Cardiac muscle cell (in vitro differentiated cells and primary cell): ENCODE measurements around the gene LRMDA. TPM values are rescaled to one million over a fixed set of nuclear protein-coding genes. Genes with fewer than 3 reads are reported as not detected.

Source experiments
- DNase-seq, 2 donors: peaks; one replicate each; pipeline versions ENCODE4 v3.0.0 to v3.0.0-alpha.2; 2010 to 2017; ENCODE audit warnings: low read depth in 1 of 2, low spot score in 1 of 2
- H3K27ac ChIP-seq: fragments of 200-600 bp; sonication (generic); 2 replicates; pipeline ENCODE4 v1.5.1; 2016
- H3K27me3 ChIP-seq: fragments of 200-600 bp; sonication (generic); 2 replicates; pipeline ENCODE4 v1.6.0; 2016; ENCODE audit warnings: control low read depth
- H3K36me3 ChIP-seq: fragments of 200-600 bp; sonication (generic); 2 replicates; pipeline ENCODE4 v1.5.1; 2016; ENCODE audit warnings: control low read depth
- H3K4me1 ChIP-seq: fragments of 200-600 bp; sonication (generic); 2 replicates; pipeline ENCODE4 v1.8.1; 2017; ENCODE audit warnings: low read depth, mild to moderate bottlenecking, mixed run types
- H3K4me3 ChIP-seq: fragments of 200-600 bp; sonication (generic); 2 replicates; pipeline ENCODE4 v1.5.1; 2016; ENCODE audit warnings: mild to moderate bottlenecking
- H3K9me3 ChIP-seq: fragments of 200-600 bp; sonication (generic); 2 replicates; pipeline ENCODE4 v1.5.1; 2017; ENCODE audit warnings: low read depth, mild to moderate bottlenecking, control low read depth
- polyA plus RNA-seq: library from polyadenylated mRNA; unstranded; fragments of >200 nt; fragmentation: Nextera tagmentation; extraction: Ambion mirVana; gene quantifications from 2 replicates; pipeline ENCODE4 v1.2.1, GENCODE V29; 2016
- total RNA-seq: library from RNA; depleted of rRNA; stranded (reverse); fragments of >200 nt; gene quantifications from 2 replicates; pipeline ENCODE4 v1.2.3, GENCODE V29; 2016
- TF ChIP-seq, protein P1 (sequence below): IDR thresholded peaks from 2 replicates; pipeline ENCODE4 v1.5.1; 2012; ENCODE audit warnings: low read depth, mild to moderate bottlenecking, low read length

The LRMDA gene
- total and polyA plus RNA-seq, 2 experiments from 2014 or later: 6.2 to 11.7 TPM

DNA sequence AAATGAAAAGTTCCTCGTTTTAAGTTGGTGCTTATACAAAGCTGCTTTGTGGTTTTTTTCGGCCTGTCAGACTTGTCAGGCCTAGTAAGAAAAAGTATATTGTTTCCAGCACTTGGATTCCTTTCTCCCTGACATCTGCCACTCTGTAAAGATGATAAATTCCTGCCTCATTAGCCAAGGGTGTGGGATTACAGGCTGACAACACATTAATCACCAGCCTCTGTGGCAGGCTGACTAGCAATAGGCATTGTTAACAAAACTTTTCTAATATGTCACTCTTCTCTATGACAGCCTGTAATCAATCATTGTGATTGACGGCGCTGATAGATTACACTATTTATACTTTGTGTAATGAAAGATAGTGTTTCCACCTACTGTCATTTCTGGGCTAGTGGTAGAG is 682.5 kb downstream of the LRMDA start:
- Histone ChIP-seq H3K27ac (peak overlapping the region; percentile 88), H3K9me3 (no peaks in the 10 kb centered on the region), H3K36me3 (no peaks in the 10 kb centered on the region), H3K4me1 (peaks cover 70% of the 10 kb centered on the region), H3K27me3 (no peaks in the 10 kb centered on the region), H3K4me3 (no peak overlapping the region)
- TF ChIP-seq, protein P1, sequence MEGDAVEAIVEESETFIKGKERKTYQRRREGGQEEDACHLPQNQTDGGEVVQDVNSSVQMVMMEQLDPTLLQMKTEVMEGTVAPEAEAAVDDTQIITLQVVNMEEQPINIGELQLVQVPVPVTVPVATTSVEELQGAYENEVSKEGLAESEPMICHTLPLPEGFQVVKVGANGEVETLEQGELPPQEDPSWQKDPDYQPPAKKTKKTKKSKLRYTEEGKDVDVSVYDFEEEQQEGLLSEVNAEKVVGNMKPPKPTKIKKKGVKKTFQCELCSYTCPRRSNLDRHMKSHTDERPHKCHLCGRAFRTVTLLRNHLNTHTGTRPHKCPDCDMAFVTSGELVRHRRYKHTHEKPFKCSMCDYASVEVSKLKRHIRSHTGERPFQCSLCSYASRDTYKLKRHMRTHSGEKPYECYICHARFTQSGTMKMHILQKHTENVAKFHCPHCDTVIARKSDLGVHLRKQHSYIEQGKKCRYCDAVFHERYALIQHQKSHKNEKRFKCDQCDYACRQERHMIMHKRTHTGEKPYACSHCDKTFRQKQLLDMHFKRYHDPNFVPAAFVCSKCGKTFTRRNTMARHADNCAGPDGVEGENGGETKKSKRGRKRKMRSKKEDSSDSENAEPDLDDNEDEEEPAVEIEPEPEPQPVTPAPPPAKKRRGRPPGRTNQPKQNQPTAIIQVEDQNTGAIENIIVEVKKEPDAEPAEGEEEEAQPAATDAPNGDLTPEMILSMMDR: no peak
- DNase-seq: peak; percentile 17 to 70

DNA sequence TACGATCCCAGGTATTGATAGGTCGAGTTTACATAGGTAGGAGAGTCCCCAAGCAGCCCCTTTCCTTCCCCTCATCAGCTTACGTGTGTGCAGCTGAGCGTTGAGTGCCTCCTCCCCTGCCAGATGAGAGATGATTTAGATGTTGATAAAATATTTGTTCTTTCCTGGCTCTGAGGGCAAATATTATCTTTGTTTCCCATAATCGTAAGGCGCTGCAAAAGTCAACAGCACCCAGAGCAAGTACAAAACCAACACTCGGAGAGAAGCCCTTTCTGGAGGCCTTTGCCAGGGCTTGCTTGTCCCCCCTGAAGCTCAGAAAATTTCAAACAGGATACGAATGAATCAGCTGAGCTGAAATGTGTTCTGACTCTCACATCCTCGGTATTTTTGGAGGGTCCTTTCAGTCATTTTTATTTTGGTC is 683.2 kb downstream of the LRMDA start:
- H3K4me3 ChIP-seq: no peak overlapping the region
- H3K4me1 ChIP-seq: peaks cover 66% of the 10 kb centered on the region
- DNase-seq: peak in 1 of 2 donors; percentile 25
- no peaks in the 10 kb centered on the region for H3K27me3 ChIP-seq
- no peaks in the 10 kb centered on the region for H3K36me3 ChIP-seq
- H3K27ac ChIP-seq: peak overlapping the region; percentile 88
- TF ChIP-seq, protein P1: no peak
- no peaks in the 10 kb centered on the region for H3K9me3 ChIP-seq

DNA sequence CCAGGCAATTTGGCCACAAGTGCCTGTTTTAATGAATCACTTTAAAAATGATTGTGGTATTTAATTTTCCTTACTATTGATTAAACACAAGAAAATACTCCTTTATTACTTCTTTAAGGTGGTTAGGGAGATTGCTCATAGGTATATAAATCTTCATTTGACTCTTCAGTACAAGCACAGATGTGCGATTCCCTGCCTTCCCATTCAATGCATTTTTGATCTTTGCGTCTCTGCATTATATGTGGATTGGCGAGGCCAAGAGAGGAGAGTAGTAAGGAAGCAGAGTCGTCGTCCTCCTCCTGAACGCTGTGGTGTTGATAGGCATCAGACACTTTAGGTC is 683.7 kb downstream of the LRMDA start:
- Histone ChIP-seq H3K9me3 (no peaks in the 10 kb centered on the region), H3K27ac (peak overlapping the region; percentile 88), H3K36me3 (no peaks in the 10 kb centered on the region), H3K27me3 (no peaks in the 10 kb centered on the region), H3K4me1 (peaks cover 66% of the 10 kb centered on the region), H3K4me3 (no peak overlapping the region)
- TF ChIP-seq, protein P1: no peak
- no peak for DNase-seq

DNA sequence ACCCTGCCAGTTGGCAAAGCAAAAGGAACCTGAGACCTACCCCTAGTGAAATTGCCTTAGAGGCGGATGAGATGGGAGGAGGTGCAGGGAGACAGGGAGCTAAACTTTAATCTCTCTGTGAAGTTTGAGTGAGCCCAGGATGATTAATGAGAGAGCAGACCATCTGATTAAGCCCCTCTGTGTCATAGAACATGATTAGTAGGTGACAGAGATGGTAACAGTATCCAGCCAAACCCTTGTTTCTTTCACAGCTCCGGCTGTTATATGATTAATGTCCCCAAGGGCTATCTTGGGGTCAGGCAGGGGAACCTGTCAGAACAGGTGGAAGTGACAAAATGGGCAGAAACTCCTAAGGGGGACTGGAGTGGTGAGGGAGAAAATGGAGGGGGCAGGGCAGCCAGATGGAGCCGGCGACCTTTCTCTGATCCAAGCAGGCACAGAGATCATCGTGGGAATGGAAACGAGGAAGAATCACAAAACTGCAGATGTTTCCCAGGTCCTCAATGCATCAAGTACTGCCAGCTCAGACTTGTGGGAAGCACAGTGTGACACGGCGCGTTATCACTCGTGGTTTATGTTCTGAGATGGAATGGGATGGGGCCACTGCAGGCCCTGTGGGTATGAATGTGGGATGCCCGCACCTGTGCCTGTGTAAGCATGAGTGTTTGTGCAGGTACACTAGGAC is 684.2 kb downstream of the LRMDA start:
- DNase-seq: peak in 1 of 2 donors; percentile 87
- TF ChIP-seq, protein P1: no peak

DNA sequence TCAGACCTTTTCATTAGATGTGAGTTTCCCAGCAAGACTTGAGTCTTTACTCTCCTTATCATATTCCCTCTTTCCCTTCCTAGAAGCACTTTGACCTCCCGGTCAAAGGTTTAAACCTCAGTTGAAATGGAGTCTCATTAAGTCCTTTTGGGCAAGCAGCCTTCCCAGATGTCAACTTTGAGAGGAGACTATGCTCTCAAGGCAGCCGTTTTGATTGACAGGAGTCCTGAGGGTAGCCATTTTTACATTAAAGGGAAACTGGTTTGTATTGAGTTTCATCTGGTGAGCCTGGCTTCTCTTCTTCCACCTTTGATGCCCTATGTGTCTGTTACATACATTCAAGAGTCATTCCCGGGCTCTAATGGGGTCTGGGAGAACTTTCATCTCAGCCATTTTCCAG is 685.1 kb downstream of the LRMDA start:
- H3K27me3 ChIP-seq: no peaks in the 10 kb centered on the region
- H3K4me3 ChIP-seq: no peak overlapping the region
- TF ChIP-seq, protein P1: no peak
- H3K4me1 ChIP-seq: peaks cover 63% of the 10 kb centered on the region
- no peak for DNase-seq
- H3K27ac ChIP-seq: peak overlapping the region; percentile 88
- H3K9me3 ChIP-seq: no peaks in the 10 kb centered on the region
- H3K36me3 ChIP-seq: no peaks in the 10 kb centered on the region

More for the DNA sequence above, 684.2 kb downstream of the LRMDA start:
- Histone ChIP-seq H3K27me3 (no peaks in the 10 kb centered on the region), H3K27ac (peak overlapping the region; percentile 88), H3K4me3 (no peak overlapping the region), H3K4me1 (peaks cover 68% of the 10 kb centered on the region), H3K9me3 (no peaks in the 10 kb centered on the region), H3K36me3 (no peaks in the 10 kb centered on the region)
